Measurements from ENCODE around the gene FSD1L. TPM values are rescaled to one million over a fixed set of nuclear protein-coding genes. Genes with fewer than 3 reads are reported as not detected.
"Not testable (repeated sequence)": the region's sequence is repeated elsewhere in the genome, so short reads cannot be mapped to it uniquely, and the experiment has no call there.

Gene FSD1L
- total RNA-seq, 3 donors from 2014 or later (not counting 1 experiment from before 2014, with no cell fraction given), result 2.0 to 4.2 (median 2.1) TPM

- Histone ChIP-seq H3K27ac (ENCODE audit: low read length) (no peak overlapping the region), H3K4me1 (ENCODE audit: control insufficient read depth, insufficient read depth, low read length) (no peaks in the 10 kb centered on the region), H3K9me3 (ENCODE audit: control insufficient read depth, insufficient read depth, low read length) (no peaks in the 10 kb centered on the region), H3K4me3 (ENCODE audit: low read length) (no peak overlapping the region), H3K27me3 (ENCODE audit: control insufficient read depth, insufficient read depth, low read length) (no peaks in the 10 kb centered on the region), H3K36me3 (ENCODE audit: control insufficient read depth, insufficient read depth, low read length) (peaks cover 3% of the 10 kb centered on the region)
- no peak for ATAC-seq
- DNase-seq, result no peak
- Mint-ChIP-seq H3K4me3 (no peak overlapping the region), H3K27ac (no peak overlapping the region), H3K9me3 (peaks cover 5 to 20% of the 10 kb centered on the region in 2 donors), H3K36me3 (peaks cover 14% of the 10 kb centered on the region), H3K4me1 (peaks cover 0 to 5% of the 10 kb centered on the region in 2 donors), H3K27me3 (ENCODE audit: low read depth in 2 of 2) (no peaks in the 10 kb centered on the region)
- no peak for TF ChIP-seq CTCF (IDR thresholded peaks at IDR 0.05)
- intact Hi-C loops (cut with micrococcal nuclease), result no loop called here
Observed at GRCh38 chr9:105572455-105572854, 124.6 kb downstream of the FSD1L start.

GRCh38 chr9:105579952-105580351 lies 132.1 kb downstream of the FSD1L start:
- H3K27ac ChIP-seq (ENCODE audit: low read length); H3K27me3 ChIP-seq (ENCODE audit: control insufficient read depth, insufficient read depth, low read length); H3K9me3 Mint-ChIP-seq; H3K27ac Mint-ChIP-seq; intact Hi-C loops (cut with micrococcal nuclease); H3K9me3 ChIP-seq (ENCODE audit: control insufficient read depth, insufficient read depth, low read length); H3K27me3 Mint-ChIP-seq (ENCODE audit: low read depth in 2 of 2); H3K36me3 ChIP-seq (ENCODE audit: control insufficient read depth, insufficient read depth, low read length); H3K4me1 ChIP-seq (ENCODE audit: control insufficient read depth, insufficient read depth, low read length); H3K4me1 Mint-ChIP-seq; H3K4me3 ChIP-seq (ENCODE audit: low read length); ATAC-seq; H3K4me3 Mint-ChIP-seq; DNase-seq: not testable (repeated sequence)
- H3K36me3 Mint-ChIP-seq, result peaks cover 21% of the 10 kb centered on the region
- 100% methylated on average over 4 of the region's 6 CpGs for WGBS (ENCODE audit: insufficient coverage)

GRCh38 chr9:105581550-105581949 lies 133.7 kb downstream of the FSD1L start:
- H3K27me3 ChIP-seq (ENCODE audit: control insufficient read depth, insufficient read depth, low read length); H3K9me3 Mint-ChIP-seq; intact Hi-C loops (cut with micrococcal nuclease); H3K27me3 Mint-ChIP-seq (ENCODE audit: low read depth in 2 of 2); H3K36me3 ChIP-seq (ENCODE audit: control insufficient read depth, insufficient read depth, low read length); DNase-seq; H3K27ac Mint-ChIP-seq; H3K4me1 ChIP-seq (ENCODE audit: control insufficient read depth, insufficient read depth, low read length); H3K4me1 Mint-ChIP-seq; ATAC-seq; H3K4me3 ChIP-seq (ENCODE audit: low read length); H3K27ac ChIP-seq (ENCODE audit: low read length); H3K9me3 ChIP-seq (ENCODE audit: control insufficient read depth, insufficient read depth, low read length); H3K4me3 Mint-ChIP-seq: not testable (repeated sequence)
- WGBS (ENCODE audit: insufficient coverage), result 96% methylated on average over 14 of the region's 16 CpGs
- peaks cover 13% of the 10 kb centered on the region for H3K36me3 Mint-ChIP-seq

- Histone ChIP-seq H3K4me3 (ENCODE audit: low read length) (no peak overlapping the region), H3K27me3 (ENCODE audit: control insufficient read depth, insufficient read depth, low read length) (no peaks in the 10 kb centered on the region), H3K4me1 (ENCODE audit: control insufficient read depth, insufficient read depth, low read length) (no peaks in the 10 kb centered on the region), H3K9me3 (ENCODE audit: control insufficient read depth, insufficient read depth, low read length) (peaks cover 8% of the 10 kb centered on the region), H3K27ac (ENCODE audit: low read length) (no peak overlapping the region), H3K36me3 (ENCODE audit: control insufficient read depth, insufficient read depth, low read length) (peaks cover 4% of the 10 kb centered on the region)
- no peak for TF ChIP-seq CTCF (IDR thresholded peaks at IDR 0.05)
- H3K27ac Mint-ChIP-seq, result no peak overlapping the region
- 100% methylated on average over 3 of the region's 3 CpGs for WGBS (ENCODE audit: insufficient coverage)
- H3K9me3 Mint-ChIP-seq, result peaks cover 3 to 6% of the 10 kb centered on the region in 2 donors
- no peaks in the 10 kb centered on the region for H3K4me1 Mint-ChIP-seq
- ATAC-seq, result no peak
- no peaks in the 10 kb centered on the region for H3K27me3 Mint-ChIP-seq (ENCODE audit: low read depth in 2 of 2)
- H3K36me3 Mint-ChIP-seq, result peaks cover 15% of the 10 kb centered on the region
- DNase-seq, result no peak
- intact Hi-C loops (cut with micrococcal nuclease), result no loop called here
- H3K4me3 Mint-ChIP-seq, result no peak overlapping the region
Observed at GRCh38 chr9:105593145-105593544, 145.3 kb downstream of the FSD1L start.

Other genes with a start within 250 kb of the FSD1L start
- gene SLC44A1, start 203.4 kb upstream of the FSD1L start, total RNA-seq, result 1 to 10 TPM; 7.1 to 8.3 (median 7.9) TPM
- gene FKTN, start 110.1 kb downstream of the FSD1L start, total RNA-seq, result 10 to 100 TPM; 13.0 to 16.1 (median 13.1) TPM
- not detected for gene TAL2, start 214.4 kb downstream of the FSD1L start, total RNA-seq
- 1 to 10 TPM; 5.7 to 8.0 (median 8.0) TPM for gene TMEM38B, start 246.5 kb downstream of the FSD1L start, total RNA-seq